Osteoblast (primary cell): ENCODE data around the gene AK8. TPM values are rescaled to one million over a fixed set of nuclear protein-coding genes. Genes with fewer than 3 reads are reported as not detected.

Source experiments
- DNase-seq: peaks from one replicate; pipeline ENCODE4 v3.0.0; 2011; ENCODE audit warnings: low spot score, mixed read lengths; ENCODE audit not compliant: insufficient read length; ENCODE audit errors: missing footprints
- H2AFZ ChIP-seq: 2 replicates; pipeline ENCODE4 v1.6.0; 2011; ENCODE audit warnings: mild to moderate bottlenecking, low read length
- H3K27ac ChIP-seq: 2 replicates; pipeline ENCODE4 v1.5.1; 2011; ENCODE audit warnings: mild to moderate bottlenecking, low read depth, low read length, moderate library complexity
- H3K27me3 ChIP-seq: 2 replicates; pipeline ENCODE4 v1.6.0; 2012; ENCODE audit warnings: mild to moderate bottlenecking, control low read depth, inconsistent platforms, low read length, moderate library complexity; ENCODE audit not compliant: insufficient read depth
- H3K36me3 ChIP-seq: 2 replicates; pipeline ENCODE4 v1.5.1; 2011; ENCODE audit warnings: mild to moderate bottlenecking, low read length, control low read depth, moderate library complexity; ENCODE audit not compliant: insufficient read depth
- H3K4me1 ChIP-seq: 2 replicates; pipeline ENCODE4 v1.5.1; 2011; ENCODE audit warnings: mild to moderate bottlenecking, low read length, control low read depth, moderate library complexity; ENCODE audit not compliant: insufficient read depth
- H3K4me2 ChIP-seq: 2 replicates; pipeline ENCODE4 v1.6.0; 2011; ENCODE audit warnings: mild to moderate bottlenecking, low read length; ENCODE audit not compliant: insufficient read depth
- H3K4me3 ChIP-seq: fragments of 200-600 bp; sonication (generic); 3 replicates; pipeline ENCODE4 v1.5.1; 2012; ENCODE audit warnings: mild to moderate bottlenecking, low read length, inconsistent platforms; ENCODE audit not compliant: insufficient read depth
- H3K79me2 ChIP-seq: 2 replicates; pipeline ENCODE4 v1.6.0; 2012; ENCODE audit warnings: mild to moderate bottlenecking, low read length, control low read depth, inconsistent platforms; ENCODE audit not compliant: insufficient read depth
- H3K9me3 ChIP-seq: 2 replicates; pipeline ENCODE4 v1.5.1; 2011; ENCODE audit warnings: low read depth, low read length, control low read depth
- H4K20me1 ChIP-seq: 2 replicates; pipeline ENCODE4 v1.6.0; 2012; ENCODE audit warnings: mild to moderate bottlenecking, low read length, control low read depth; ENCODE audit not compliant: insufficient read depth
- CTCF ChIP-seq: IDR thresholded peaks from 2 replicates; pipeline ENCODE4 v1.5.1; 2011; ENCODE audit warnings: mild to moderate bottlenecking, low read depth, low read length, moderate library complexity; ENCODE audit errors: extremely low read depth
- total RNA-seq: library from RNA; depleted of rRNA; stranded (reverse); fragments of >200 nt; gene quantifications from 2 replicates; pipeline ENCODE4 v1.2.3, GENCODE V29; 2012

Gene AK8
- total RNA-seq, 1 donor, result 1.1 TPM

GRCh38 chr9:132846918-132847515 lies 31.1 kb downstream of the AK8 start:
- H3K27me3 ChIP-seq, result no peaks in the 10 kb centered on the region
- no peaks in the 10 kb centered on the region for H3K36me3 ChIP-seq
- DNase-seq, result no peak
- no peak for TF ChIP-seq CTCF
- H3K4me3 ChIP-seq, result no peak overlapping the region
- no peaks in the 10 kb centered on the region for H4K20me1 ChIP-seq
- H3K9me3 ChIP-seq, result no peaks in the 10 kb centered on the region
- no peak overlapping the region for H3K27ac ChIP-seq
- H2AFZ ChIP-seq, result no peak overlapping the region
- no peak overlapping the region for H3K4me2 ChIP-seq
- H3K4me1 ChIP-seq, result no peaks in the 10 kb centered on the region
- H3K79me2 ChIP-seq, result no peaks in the 10 kb centered on the region

GRCh38 chr9:132846109-132846917 lies 31.8 kb downstream of the AK8 start:
- Histone ChIP-seq H3K27me3 (no peaks in the 10 kb centered on the region), H3K4me2 (no peak overlapping the region), H3K9me3 (no peaks in the 10 kb centered on the region), H3K4me1 (no peaks in the 10 kb centered on the region), H3K36me3 (no peaks in the 10 kb centered on the region), H2AFZ (no peak overlapping the region), H3K27ac (no peak overlapping the region), H3K79me2 (no peaks in the 10 kb centered on the region), H3K4me3 (no peak overlapping the region), H4K20me1 (no peaks in the 10 kb centered on the region)
- no peak for TF ChIP-seq CTCF
- DNase-seq, result no peak

- Histone ChIP-seq H3K4me2 (no peak overlapping the region), H3K9me3 (no peaks in the 10 kb centered on the region), H3K4me1 (no peaks in the 10 kb centered on the region), H3K36me3 (no peaks in the 10 kb centered on the region), H3K4me3 (no peak overlapping the region), H2AFZ (no peak overlapping the region), H3K27ac (no peak overlapping the region), H3K79me2 (no peaks in the 10 kb centered on the region), H3K27me3 (no peaks in the 10 kb centered on the region), H4K20me1 (no peaks in the 10 kb centered on the region)
- no peak for TF ChIP-seq CTCF
- no peak for DNase-seq
Observed at GRCh38 chr9:132842124-132843044, 35.7 kb downstream of the AK8 start.
